ENCODE data around the gene CLSTN1. TPM values are rescaled to one million over a fixed set of nuclear protein-coding genes. Genes with fewer than 3 reads are reported as not detected.

Gene CLSTN1
- total and polyA plus RNA-seq, 10 of the 15 experiments (the other 5 are each of a cell fraction or from before 2014, with no cell fraction given), result 2.7 to 64.4 (median 23.2) TPM

- RAD21 ChIA-PET (ENCODE audit: unreplicated experiment), result interaction anchor here (1.1 to 6.4 kb wide), 4 partner anchors 34 to 244 kb away, joined by 3 to 83 read pairs (median 8); partner anchors contain the start of genes LZIC and NMNAT1
- H3K27me3 ChIP-seq (replicated peaks in 1 of 2; ENCODE audit: control insufficient read depth in 2 of 2, insufficient read depth in 2 of 2, low read length in 1 of 2), result no peaks in the 10 kb centered on the region
- H3K4me1 ChIP-seq (ENCODE audit: control insufficient read depth, insufficient read depth, low read length), result 0 out of 2 replicates have a peak, but pooled peaks cover 5% of the 10 kb centered on the region
- FAIRE-seq (no peak), ATAC-seq (no peak), DNase-seq (ENCODE audit: low read depth, low spot score) (no peak)
- no TSS peak for BruUV-seq (replicated peaks)
- H2AFZ ChIP-seq (ENCODE audit: control insufficient read depth, low read depth, low read length), result no peak overlapping the region
- H3K9ac ChIP-seq (ENCODE audit: control insufficient read depth, insufficient read depth, low read length), result no peak overlapping the region
- WGBS (ENCODE audit: insufficient coverage, insufficient replicate concordance, low lambda C conversion rate, missing lambda C conversion rate), result 37% methylated on average over 11 of the region's 11 CpGs
- no peaks in the 10 kb centered on the region for H3K9me3 ChIP-seq (replicated peaks; ENCODE audit: control insufficient read depth, insufficient read depth, low read length)
- no peaks in the 10 kb centered on the region for H3K79me2 ChIP-seq (ENCODE audit: control insufficient read depth, insufficient read depth, low read length)
- SMC1A ChIA-PET (ENCODE audit: uncharacterized antibody, unreplicated experiment), result interaction anchor here (1.5 to 16.6 kb wide), 3 partner anchors 9 to 89 kb away, joined by 3 to 428 read pairs (median 10); no protein-coding TSS in a partner anchor
- H3K4me3 ChIP-seq, result no peak overlapping the region
- CTCF ChIA-PET, result interaction anchor here (0.9 to 19.1 kb wide), 9 partner anchors 9 to 283 kb away, joined by 3 to 562 read pairs (median 5); partner anchors contain the start of genes LZIC and NMNAT1
- H3K27ac ChIP-seq (ENCODE audit: control insufficient read depth, insufficient read depth), result no peak overlapping the region
- POLR2A ChIA-PET, result interaction anchor here (0.6 kb wide), 2 partner anchors 53 to 60 kb away, joined by 3 read pairs; no protein-coding TSS in a partner anchor
- H3K36me3 ChIP-seq (ENCODE audit: control insufficient read depth in 2 of 2, insufficient read depth in 2 of 2, low read length in 1 of 2), result no peaks in the 10 kb centered on the region
- intact Hi-C loops (cut with micrococcal nuclease; ENCODE audit: unreplicated experiment), result no loop called here
- in situ Hi-C loops (cut with MboI), result loop anchor here (5.0 kb wide), 1 partner anchor 550 kb away; no protein-coding TSS in a partner anchor
- H3K4me2 ChIP-seq (ENCODE audit: control insufficient read depth, insufficient read depth), result no peak overlapping the region
- no peaks in the 10 kb centered on the region for H4K20me1 ChIP-seq (ENCODE audit: control insufficient read depth, insufficient read depth)
- TF ChIP-seq POU2F2 (IDR thresholded peaks at IDR 0.05; ENCODE audit: borderline replicate concordance, low read depth, low read length) (no peak), CHD2 (IDR thresholded peaks at IDR 0.05; ENCODE audit: borderline replicate concordance, low read depth, low read length) (no peak), RB1 (IDR thresholded peaks at IDR 0.05; ENCODE audit: borderline replicate concordance) (no peak), PML (IDR thresholded peaks at IDR 0.05; ENCODE audit: low read length) (no peak), POLR2AphosphoS2 (IDR thresholded peaks at IDR 0.05; ENCODE audit: low read depth, low read length) (no peak), NFIC (IDR thresholded peaks at IDR 0.05; ENCODE audit: low read depth, low read length) (no peak), LARP7 (IDR thresholded peaks at IDR 0.05) (no peak), SKIL (IDR thresholded peaks at IDR 0.05; ENCODE audit: low read depth, poor library complexity, severe bottlenecking) (no peak), MEF2A (IDR thresholded peaks at IDR 0.05; ENCODE audit: insufficient read depth, low read depth, low read length) (no peak), CTCF (IDR thresholded peaks at IDR 0.05 in 2 of 3, conservative IDR thresholded peaks at IDR 0.05 in 1 of 3; ENCODE audit: control insufficient read depth in 2 of 3, extremely low read depth in 1 of 3, insufficient read depth in 1 of 3, low read depth in 3 of 3, low read length in 3 of 3) (no peak)
- TF ChIP-seq, protein P1, sequence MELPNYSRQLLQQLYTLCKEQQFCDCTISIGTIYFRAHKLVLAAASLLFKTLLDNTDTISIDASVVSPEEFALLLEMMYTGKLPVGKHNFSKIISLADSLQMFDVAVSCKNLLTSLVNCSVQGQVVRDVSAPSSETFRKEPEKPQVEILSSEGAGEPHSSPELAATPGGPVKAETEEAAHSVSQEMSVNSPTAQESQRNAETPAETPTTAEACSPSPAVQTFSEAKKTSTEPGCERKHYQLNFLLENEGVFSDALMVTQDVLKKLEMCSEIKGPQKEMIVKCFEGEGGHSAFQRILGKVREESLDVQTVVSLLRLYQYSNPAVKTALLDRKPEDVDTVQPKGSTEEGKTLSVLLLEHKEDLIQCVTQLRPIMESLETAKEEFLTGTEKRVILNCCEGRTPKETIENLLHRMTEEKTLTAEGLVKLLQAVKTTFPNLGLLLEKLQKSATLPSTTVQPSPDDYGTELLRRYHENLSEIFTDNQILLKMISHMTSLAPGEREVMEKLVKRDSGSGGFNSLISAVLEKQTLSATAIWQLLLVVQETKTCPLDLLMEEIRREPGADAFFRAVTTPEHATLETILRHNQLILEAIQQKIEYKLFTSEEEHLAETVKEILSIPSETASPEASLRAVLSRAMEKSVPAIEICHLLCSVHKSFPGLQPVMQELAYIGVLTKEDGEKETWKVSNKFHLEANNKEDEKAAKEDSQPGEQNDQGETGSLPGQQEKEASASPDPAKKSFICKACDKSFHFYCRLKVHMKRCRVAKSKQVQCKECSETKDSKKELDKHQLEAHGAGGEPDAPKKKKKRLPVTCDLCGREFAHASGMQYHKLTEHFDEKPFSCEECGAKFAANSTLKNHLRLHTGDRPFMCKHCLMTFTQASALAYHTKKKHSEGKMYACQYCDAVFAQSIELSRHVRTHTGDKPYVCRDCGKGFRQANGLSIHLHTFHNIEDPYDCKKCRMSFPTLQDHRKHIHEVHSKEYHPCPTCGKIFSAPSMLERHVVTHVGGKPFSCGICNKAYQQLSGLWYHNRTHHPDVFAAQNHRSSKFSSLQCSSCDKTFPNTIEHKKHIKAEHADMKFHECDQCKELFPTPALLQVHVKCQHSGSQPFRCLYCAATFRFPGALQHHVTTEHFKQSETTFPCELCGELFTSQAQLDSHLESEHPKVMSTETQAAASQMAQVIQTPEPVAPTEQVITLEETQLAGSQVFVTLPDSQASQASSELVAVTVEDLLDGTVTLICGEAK (IDR thresholded peaks at IDR 0.05; ENCODE audit: borderline replicate concordance), result no peak
- TF ChIP-seq, protein P2, sequence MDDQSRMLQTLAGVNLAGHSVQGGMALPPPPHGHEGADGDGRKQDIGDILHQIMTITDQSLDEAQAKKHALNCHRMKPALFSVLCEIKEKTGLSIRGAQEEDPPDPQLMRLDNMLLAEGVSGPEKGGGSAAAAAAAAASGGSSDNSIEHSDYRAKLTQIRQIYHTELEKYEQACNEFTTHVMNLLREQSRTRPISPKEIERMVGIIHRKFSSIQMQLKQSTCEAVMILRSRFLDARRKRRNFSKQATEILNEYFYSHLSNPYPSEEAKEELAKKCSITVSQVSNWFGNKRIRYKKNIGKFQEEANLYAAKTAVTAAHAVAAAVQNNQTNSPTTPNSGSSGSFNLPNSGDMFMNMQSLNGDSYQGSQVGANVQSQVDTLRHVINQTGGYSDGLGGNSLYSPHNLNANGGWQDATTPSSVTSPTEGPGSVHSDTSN (IDR thresholded peaks at IDR 0.05; ENCODE audit: insufficient replicate concordance, low read depth, low read length), result no peak
Observed at GRCh38 chr1:9872430-9873165, 48.8 kb upstream of the CLSTN1 start.
